ENCODE measurements around the gene NDFIP1. TPM values are rescaled to one million over a fixed set of nuclear protein-coding genes. Genes with fewer than 3 reads are reported as not detected.

The NDFIP1 gene
- total RNA-seq, 1 donor from 2014 or later, result 70.5 TPM

- H3K4me3 ChIP-seq, result no peak overlapping the region
- intact Hi-C loops (cut with DNase I), result loop anchor here (10.0 kb wide), 1 partner anchor 127 kb away; the partner anchor contains the start of gene GNPDA1
- peaks cover 94% of the 10 kb centered on the region for H3K36me3 ChIP-seq
- H3K27me3 ChIP-seq (ENCODE audit: low read depth), result no peaks in the 10 kb centered on the region
- no peak for ATAC-seq
- DNase-seq, result no peak
- H3K9me3 ChIP-seq, result no peaks in the 10 kb centered on the region
- no peak overlapping the region for H3K27ac ChIP-seq
- TF ChIP-seq CTCF (IDR thresholded peaks at IDR 0.05), result no peak
- no peaks in the 10 kb centered on the region for H3K4me1 ChIP-seq
These were observed 32.9 kb downstream of the NDFIP1 start for GRCh38 chr5:142141463-142141862.

- no peak for ATAC-seq
- no peak overlapping the region for H3K4me3 ChIP-seq
- no peaks in the 10 kb centered on the region for H3K27me3 ChIP-seq (ENCODE audit: low read depth)
- peaks cover 96% of the 10 kb centered on the region for H3K36me3 ChIP-seq
- intact Hi-C loops (cut with DNase I), result loop anchor here (10.0 kb wide), 1 partner anchor 129 kb away; the partner anchor contains the start of gene GNPDA1
- peak; percentile 48 for TF ChIP-seq CTCF (IDR thresholded peaks at IDR 0.05)
- H3K4me1 ChIP-seq, result no peaks in the 10 kb centered on the region
- DNase-seq, result no peak
- H3K27ac ChIP-seq, result no peak overlapping the region
- no peaks in the 10 kb centered on the region for H3K9me3 ChIP-seq
These were observed 35.3 kb downstream of the NDFIP1 start for GRCh38 chr5:142143878-142144277.

GRCh38 chr5:142145106-142145900, 36.7 kb downstream of the NDFIP1 start:
- Histone ChIP-seq H3K27ac (peak overlapping the region; percentile 14), H3K36me3 (peaks cover 91% of the 10 kb centered on the region), H3K4me1 (no peaks in the 10 kb centered on the region), H3K9me3 (no peaks in the 10 kb centered on the region), H3K27me3 (ENCODE audit: low read depth) (no peaks in the 10 kb centered on the region), H3K4me3 (no peak overlapping the region)
- peak; percentile 74 for TF ChIP-seq CTCF (IDR thresholded peaks at IDR 0.05)
- intact Hi-C loops (cut with DNase I), result loop anchor here (10.0 kb wide), 1 partner anchor 131 kb away; the partner anchor contains the start of gene GNPDA1
- ATAC-seq (peak; percentile 86 to 89), DNase-seq (no peak)

- Histone ChIP-seq H3K4me1 (no peaks in the 10 kb centered on the region), H3K4me3 (no peak overlapping the region), H3K36me3 (peaks cover 71% of the 10 kb centered on the region), H3K27me3 (ENCODE audit: low read depth) (no peaks in the 10 kb centered on the region), H3K9me3 (no peaks in the 10 kb centered on the region), H3K27ac (no peak overlapping the region)
- TF ChIP-seq CTCF (IDR thresholded peaks at IDR 0.05), result no peak
- ATAC-seq, result no peak
- intact Hi-C loops (cut with DNase I), result loop anchor here (10.0 kb wide), 1 partner anchor 135 kb away; the partner anchor contains the start of gene GNPDA1
- DNase-seq, result no peak
These were observed 40.8 kb downstream of the NDFIP1 start for GRCh38 chr5:142149363-142149762.

GRCh38 chr5:142150431-142150830, 41.9 kb downstream of the NDFIP1 start:
- no peak overlapping the region for H3K4me3 ChIP-seq
- H3K36me3 ChIP-seq, result peaks cover 66% of the 10 kb centered on the region
- no peaks in the 10 kb centered on the region for H3K9me3 ChIP-seq
- ATAC-seq (no peak), DNase-seq (no peak)
- H3K27me3 ChIP-seq (ENCODE audit: low read depth), result no peaks in the 10 kb centered on the region
- H3K4me1 ChIP-seq, result no peaks in the 10 kb centered on the region
- intact Hi-C loops (cut with DNase I), result loop anchor here (10.0 kb wide), 1 partner anchor 394 kb away; no protein-coding TSS in a partner anchor
- no peak overlapping the region for H3K27ac ChIP-seq
- TF ChIP-seq CTCF (IDR thresholded peaks at IDR 0.05), result no peak
